SK-N-SH treated with all-trans-retinoic acid at 6 μM for 48 hours (cell line): Measurements from ENCODE around the gene TNS2.

Source experiments
- ATAC-seq: fragments of 200-7000 bp; cut with Tn5 transposase; 3 replicates; pipeline ENCODE4 v1.9.1; 2020; ENCODE audit warnings: mild to moderate bottlenecking, moderate library complexity
- ARNTL ChIP-seq: fragments of 450-650 bp; formaldehyde crosslinking; IDR thresholded peaks from 2 replicates; pipeline ENCODE4 v1.5.0; 2020; ENCODE audit warnings: low read depth, mild to moderate bottlenecking, moderate library complexity, borderline replicate concordance
- BACH2 ChIP-seq: fragments of 250-450 bp; sonication (Bioruptor Pico); IDR thresholded peaks from 2 replicates; pipeline ENCODE4 v1.9.0; 2021; ENCODE audit warnings: mild to moderate bottlenecking, borderline replicate concordance
- CSDC2 ChIP-seq: fragments of 250-450 bp; sonication (Bioruptor Pico); IDR thresholded peaks from 2 replicates; pipeline ENCODE4 v1.5.0; 2020; ENCODE audit warnings: mild to moderate bottlenecking, moderate library complexity
- ESRRG ChIP-seq: fragments of 250-450 bp; sonication (Bioruptor Pico); IDR thresholded peaks from 2 replicates; pipeline ENCODE4 v1.6.1; 2021; ENCODE audit warnings: mild to moderate bottlenecking
- GLIS3 ChIP-seq: fragments of 250-450 bp; sonication (Bioruptor Pico); IDR thresholded peaks from 2 replicates; pipeline ENCODE4 v1.5.0; 2020; ENCODE audit warnings: mild to moderate bottlenecking, moderate library complexity
- ISL1 ChIP-seq: fragments of 250-450 bp; sonication (Bioruptor Pico); IDR thresholded peaks from 2 replicates; pipeline ENCODE4 v2.1.2; 2022; ENCODE audit warnings: mild to moderate bottlenecking, moderate library complexity
- OSR1 ChIP-seq: fragments of 250-450 bp; sonication (Bioruptor Pico); IDR thresholded peaks from 2 replicates; pipeline ENCODE4 v1.8.0; 2022; ENCODE audit warnings: moderate library complexity, mild to moderate bottlenecking, inconsistent platforms
- SNAI2 ChIP-seq: fragments of 250-450 bp; sonication (Bioruptor Pico); IDR thresholded peaks from 2 replicates; pipeline ENCODE4 v1.5.0; 2020; ENCODE audit warnings: mild to moderate bottlenecking, moderate library complexity
- TCF4 ChIP-seq: fragments of 250-450 bp; sonication (Bioruptor Pico); IDR thresholded peaks from 2 replicates; pipeline ENCODE4 v1.8.0; 2021; ENCODE audit warnings: mild to moderate bottlenecking, moderate library complexity, borderline replicate concordance
- TOX ChIP-seq: fragments of 250-450 bp; sonication (Bioruptor Pico); IDR thresholded peaks from 2 replicates; pipeline ENCODE4 v1.8.0; 2021; ENCODE audit warnings: mild to moderate bottlenecking, moderate library complexity, borderline replicate concordance
- ZC3H10 ChIP-seq: fragments of 250-450 bp; sonication (Bioruptor Pico); IDR thresholded peaks from 2 replicates; pipeline ENCODE4 v1.5.1; 2021; ENCODE audit warnings: mild to moderate bottlenecking, moderate library complexity
- ZFP3 ChIP-seq: fragments of 250-450 bp; sonication (Bioruptor Pico); IDR thresholded peaks from 2 replicates; pipeline ENCODE4 v1.5.0; 2020; ENCODE audit warnings: mild to moderate bottlenecking, moderate library complexity
- TF ChIP-seq, protein P1 (sequence below): fragments of 250-450 bp; sonication (Bioruptor Pico); IDR thresholded peaks from 2 replicates; pipeline ENCODE4 v1.5.1; 2021; ENCODE audit warnings: mild to moderate bottlenecking, moderate library complexity
- TF ChIP-seq, protein P2 (sequence below): fragments of 250-450 bp; sonication (Bioruptor Pico); IDR thresholded peaks from 2 replicates; pipeline ENCODE4 v1.5.1; 2020; ENCODE audit warnings: low read depth, mild to moderate bottlenecking, moderate library complexity
- TF ChIP-seq, protein P3 (sequence below): fragments of 250-450 bp; sonication (Bioruptor Pico); IDR thresholded peaks from 2 replicates; pipeline ENCODE4 v1.5.0; 2020; ENCODE audit warnings: mild to moderate bottlenecking, moderate library complexity
- TF ChIP-seq, protein P4 (sequence below): fragments of 250-450 bp; sonication (Bioruptor Pico); IDR thresholded peaks from 2 replicates; pipeline ENCODE4 v1.8.0; 2021; ENCODE audit warnings: low read depth, mild to moderate bottlenecking, moderate library complexity, borderline replicate concordance
- TF ChIP-seq, protein P5 (sequence below): fragments of 250-450 bp; sonication (Bioruptor Pico); IDR thresholded peaks from 2 replicates; pipeline ENCODE4 v1.8.0; 2020; ENCODE audit warnings: mild to moderate bottlenecking, moderate library complexity, borderline replicate concordance

TNS2 gene

DNA sequence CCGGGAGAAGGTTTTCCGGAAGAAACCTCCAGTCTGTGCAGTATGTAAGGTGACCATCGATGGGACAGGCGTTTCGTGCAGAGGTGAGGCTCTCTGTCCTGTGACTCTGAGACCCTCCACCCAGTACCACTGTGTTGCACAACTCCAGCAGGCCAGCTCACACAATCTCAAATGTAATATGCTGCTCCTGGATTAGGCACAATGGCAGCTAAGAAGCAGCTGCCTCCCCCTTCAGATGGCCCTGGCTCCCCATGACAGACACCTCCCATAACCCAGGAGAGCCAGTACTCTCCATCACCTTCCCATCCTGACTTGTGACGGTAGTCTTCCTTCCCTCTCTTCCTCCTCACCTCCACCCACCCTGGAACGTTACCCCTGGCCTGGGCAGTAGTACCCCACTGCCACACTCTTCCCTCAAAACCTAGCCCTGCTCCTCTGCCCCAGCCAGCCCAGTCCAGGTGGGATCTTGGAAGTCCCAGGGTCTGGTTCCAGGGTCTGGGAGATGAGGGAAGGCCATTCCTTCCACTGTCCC, 2.1 kb downstream of the TNS2 start (continued):
- TF ChIP-seq, protein P1, sequence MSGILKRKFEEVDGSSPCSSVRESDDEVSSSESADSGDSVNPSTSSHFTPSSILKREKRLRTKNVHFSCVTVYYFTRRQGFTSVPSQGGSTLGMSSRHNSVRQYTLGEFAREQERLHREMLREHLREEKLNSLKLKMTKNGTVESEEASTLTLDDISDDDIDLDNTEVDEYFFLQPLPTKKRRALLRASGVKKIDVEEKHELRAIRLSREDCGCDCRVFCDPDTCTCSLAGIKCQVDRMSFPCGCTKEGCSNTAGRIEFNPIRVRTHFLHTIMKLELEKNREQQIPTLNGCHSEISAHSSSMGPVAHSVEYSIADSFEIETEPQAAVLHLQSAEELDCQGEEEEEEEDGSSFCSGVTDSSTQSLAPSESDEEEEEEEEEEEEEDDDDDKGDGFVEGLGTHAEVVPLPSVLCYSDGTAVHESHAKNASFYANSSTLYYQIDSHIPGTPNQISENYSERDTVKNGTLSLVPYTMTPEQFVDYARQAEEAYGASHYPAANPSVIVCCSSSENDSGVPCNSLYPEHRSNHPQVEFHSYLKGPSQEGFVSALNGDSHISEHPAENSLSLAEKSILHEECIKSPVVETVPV (CRISPR knock-in tag), result no peak
- no peak for TF ChIP-seq ISL1 (CRISPR knock-in tag)
- TF ChIP-seq ARNTL (CRISPR knock-in tag), result no peak
- no peak for TF ChIP-seq ZC3H10 (CRISPR knock-in tag)
- no peak for TF ChIP-seq GLIS3 (CRISPR knock-in tag)
- no peak for TF ChIP-seq OSR1 (CRISPR knock-in tag)
- TF ChIP-seq SNAI2 (CRISPR knock-in tag), result no peak
- TF ChIP-seq, protein P2, sequence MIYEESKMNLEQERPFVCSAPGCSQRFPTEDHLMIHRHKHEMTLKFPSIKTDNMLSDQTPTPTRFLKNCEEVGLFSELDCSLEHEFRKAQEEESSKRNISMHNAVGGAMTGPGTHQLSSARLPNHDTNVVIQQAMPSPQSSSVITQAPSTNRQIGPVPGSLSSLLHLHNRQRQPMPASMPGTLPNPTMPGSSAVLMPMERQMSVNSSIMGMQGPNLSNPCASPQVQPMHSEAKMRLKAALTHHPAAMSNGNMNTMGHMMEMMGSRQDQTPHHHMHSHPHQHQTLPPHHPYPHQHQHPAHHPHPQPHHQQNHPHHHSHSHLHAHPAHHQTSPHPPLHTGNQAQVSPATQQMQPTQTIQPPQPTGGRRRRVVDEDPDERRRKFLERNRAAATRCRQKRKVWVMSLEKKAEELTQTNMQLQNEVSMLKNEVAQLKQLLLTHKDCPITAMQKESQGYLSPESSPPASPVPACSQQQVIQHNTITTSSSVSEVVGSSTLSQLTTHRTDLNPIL (CRISPR knock-in tag), result no peak
- TF ChIP-seq TCF4 (CRISPR knock-in tag), result no peak
- no peak for TF ChIP-seq TOX (CRISPR knock-in tag)

DNA sequence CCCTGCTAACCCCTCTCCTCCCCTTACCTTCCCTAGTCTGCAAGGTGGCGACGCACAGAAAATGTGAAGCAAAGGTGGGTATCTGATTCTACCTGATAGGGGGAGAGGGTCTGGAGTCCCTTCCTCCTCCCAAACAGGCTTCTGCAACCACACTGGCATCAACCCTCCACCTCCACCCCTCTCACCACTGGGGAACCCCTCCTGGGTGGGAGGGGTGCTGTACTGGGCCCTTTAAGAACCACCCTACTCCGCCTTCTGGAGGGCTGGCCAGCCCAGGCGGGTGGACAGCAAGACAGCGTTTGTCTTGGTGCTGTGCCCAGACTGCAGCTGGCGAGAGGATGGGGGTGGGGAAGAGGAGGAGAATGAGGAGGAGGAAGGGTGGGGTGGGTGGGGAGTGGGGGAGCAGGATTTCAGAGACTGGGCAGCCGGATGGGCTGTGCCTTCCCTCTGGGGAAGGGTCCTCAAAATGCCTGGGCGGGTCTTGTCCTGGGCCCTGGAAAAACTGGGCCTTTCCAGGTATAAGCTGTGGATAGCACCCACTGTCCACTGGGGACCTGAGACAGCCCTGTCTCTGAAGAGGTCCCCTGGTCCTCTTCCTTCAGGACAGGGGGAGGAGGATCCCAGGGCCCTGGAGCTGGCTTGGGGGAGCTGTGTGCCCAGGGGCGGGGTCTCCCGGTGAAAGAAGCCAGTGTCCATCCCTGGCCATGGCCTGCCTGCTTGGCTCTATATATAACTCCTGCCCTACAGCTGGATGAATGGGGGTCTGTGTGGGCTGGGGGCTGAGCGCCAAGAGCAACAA, 2.8 kb downstream of the TNS2 start:
- peak; percentile 23 for ATAC-seq
- TF ChIP-seq, protein P3, sequence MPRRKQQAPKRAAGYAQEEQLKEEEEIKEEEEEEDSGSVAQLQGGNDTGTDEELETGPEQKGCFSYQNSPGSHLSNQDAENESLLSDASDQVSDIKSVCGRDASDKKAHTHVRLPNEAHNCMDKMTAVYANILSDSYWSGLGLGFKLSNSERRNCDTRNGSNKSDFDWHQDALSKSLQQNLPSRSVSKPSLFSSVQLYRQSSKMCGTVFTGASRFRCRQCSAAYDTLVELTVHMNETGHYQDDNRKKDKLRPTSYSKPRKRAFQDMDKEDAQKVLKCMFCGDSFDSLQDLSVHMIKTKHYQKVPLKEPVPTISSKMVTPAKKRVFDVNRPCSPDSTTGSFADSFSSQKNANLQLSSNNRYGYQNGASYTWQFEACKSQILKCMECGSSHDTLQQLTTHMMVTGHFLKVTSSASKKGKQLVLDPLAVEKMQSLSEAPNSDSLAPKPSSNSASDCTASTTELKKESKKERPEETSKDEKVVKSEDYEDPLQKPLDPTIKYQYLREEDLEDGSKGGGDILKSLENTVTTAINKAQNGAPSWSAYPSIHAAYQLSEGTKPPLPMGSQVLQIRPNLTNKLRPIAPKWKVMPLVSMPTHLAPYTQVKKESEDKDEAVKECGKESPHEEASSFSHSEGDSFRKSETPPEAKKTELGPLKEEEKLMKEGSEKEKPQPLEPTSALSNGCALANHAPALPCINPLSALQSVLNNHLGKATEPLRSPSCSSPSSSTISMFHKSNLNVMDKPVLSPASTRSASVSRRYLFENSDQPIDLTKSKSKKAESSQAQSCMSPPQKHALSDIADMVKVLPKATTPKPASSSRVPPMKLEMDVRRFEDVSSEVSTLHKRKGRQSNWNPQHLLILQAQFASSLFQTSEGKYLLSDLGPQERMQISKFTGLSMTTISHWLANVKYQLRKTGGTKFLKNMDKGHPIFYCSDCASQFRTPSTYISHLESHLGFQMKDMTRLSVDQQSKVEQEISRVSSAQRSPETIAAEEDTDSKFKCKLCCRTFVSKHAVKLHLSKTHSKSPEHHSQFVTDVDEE (CRISPR knock-in tag), result no peak
- TF ChIP-seq, protein P4, sequence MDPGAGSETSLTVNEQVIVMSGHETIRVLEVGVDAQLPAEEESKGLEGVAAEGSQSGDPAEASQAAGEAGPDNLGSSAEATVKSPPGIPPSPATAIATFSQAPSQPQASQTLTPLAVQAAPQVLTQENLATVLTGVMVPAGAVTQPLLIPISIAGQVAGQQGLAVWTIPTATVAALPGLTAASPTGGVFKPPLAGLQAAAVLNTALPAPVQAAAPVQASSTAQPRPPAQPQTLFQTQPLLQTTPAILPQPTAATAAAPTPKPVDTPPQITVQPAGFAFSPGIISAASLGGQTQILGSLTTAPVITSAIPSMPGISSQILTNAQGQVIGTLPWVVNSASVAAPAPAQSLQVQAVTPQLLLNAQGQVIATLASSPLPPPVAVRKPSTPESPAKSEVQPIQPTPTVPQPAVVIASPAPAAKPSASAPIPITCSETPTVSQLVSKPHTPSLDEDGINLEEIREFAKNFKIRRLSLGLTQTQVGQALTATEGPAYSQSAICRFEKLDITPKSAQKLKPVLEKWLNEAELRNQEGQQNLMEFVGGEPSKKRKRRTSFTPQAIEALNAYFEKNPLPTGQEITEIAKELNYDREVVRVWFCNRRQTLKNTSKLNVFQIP (CRISPR knock-in tag), result no peak
- no peak for TF ChIP-seq ZC3H10 (CRISPR knock-in tag)
- no peak for TF ChIP-seq ESRRG (CRISPR knock-in tag)
- TF ChIP-seq BACH2 (CRISPR knock-in tag), result no peak
- no peak for TF ChIP-seq OSR1 (CRISPR knock-in tag)
- no peak for TF ChIP-seq SNAI2 (CRISPR knock-in tag)

DNA sequence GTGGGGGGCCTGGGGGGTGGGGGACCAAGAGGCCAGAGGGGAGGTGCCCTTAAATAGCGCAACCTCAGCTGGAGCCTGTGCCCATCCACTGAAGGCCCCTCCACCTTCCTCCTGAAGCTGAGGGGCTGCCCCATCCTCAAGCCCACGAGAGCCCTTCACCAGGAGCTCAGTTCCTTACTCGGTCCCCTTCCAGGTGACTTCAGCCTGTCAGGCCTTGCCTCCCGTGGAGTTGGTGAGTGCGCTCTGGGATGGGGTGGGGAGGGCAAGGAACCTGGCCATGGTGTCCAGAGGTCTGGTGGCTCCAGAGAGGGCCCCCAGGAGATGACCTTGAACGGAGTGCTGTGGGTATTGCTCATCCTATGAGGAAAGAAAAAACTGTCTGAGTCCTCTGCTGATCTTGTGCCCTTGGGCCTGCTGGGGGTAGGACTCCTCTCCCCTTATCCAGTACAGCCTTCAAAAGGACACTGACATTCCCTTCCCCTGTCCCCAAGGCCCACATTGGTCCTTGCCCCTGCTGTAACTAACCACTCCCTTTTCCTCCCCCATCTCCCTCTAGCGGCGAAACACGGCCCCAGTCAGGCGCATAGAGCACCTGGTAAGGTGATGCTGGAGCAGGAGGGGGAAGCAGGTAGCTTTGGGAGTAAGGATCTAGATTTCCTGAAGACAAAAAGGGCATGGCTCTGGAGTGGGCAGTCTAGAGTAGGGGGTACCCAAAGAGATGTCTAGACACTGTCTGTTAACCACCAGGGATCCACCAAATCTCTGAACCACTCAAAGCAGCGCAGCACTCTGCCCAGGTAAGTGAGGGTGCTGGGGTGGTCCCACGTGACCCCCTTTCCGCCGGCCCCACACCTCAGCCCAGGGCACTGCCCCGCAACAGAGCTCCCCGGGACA, 3.6 kb downstream of the TNS2 start:
- ATAC-seq, result peak; percentile 10
- TF ChIP-seq OSR1 (CRISPR knock-in tag), result no peak
- TF ChIP-seq, protein P5, sequence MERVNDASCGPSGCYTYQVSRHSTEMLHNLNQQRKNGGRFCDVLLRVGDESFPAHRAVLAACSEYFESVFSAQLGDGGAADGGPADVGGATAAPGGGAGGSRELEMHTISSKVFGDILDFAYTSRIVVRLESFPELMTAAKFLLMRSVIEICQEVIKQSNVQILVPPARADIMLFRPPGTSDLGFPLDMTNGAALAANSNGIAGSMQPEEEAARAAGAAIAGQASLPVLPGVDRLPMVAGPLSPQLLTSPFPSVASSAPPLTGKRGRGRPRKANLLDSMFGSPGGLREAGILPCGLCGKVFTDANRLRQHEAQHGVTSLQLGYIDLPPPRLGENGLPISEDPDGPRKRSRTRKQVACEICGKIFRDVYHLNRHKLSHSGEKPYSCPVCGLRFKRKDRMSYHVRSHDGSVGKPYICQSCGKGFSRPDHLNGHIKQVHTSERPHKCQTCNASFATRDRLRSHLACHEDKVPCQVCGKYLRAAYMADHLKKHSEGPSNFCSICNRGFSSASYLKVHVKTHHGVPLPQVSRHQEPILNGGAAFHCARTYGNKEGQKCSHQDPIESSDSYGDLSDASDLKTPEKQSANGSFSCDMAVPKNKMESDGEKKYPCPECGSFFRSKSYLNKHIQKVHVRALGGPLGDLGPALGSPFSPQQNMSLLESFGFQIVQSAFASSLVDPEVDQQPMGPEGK (CRISPR knock-in tag), result no peak
- TF ChIP-seq, protein P4 (CRISPR knock-in tag), result no peak
- TF ChIP-seq GLIS3 (CRISPR knock-in tag), result no peak
- TF ChIP-seq SNAI2 (CRISPR knock-in tag), result no peak
- TF ChIP-seq CSDC2 (CRISPR knock-in tag), result no peak
- no peak for TF ChIP-seq TCF4 (CRISPR knock-in tag)
- no peak for TF ChIP-seq ZFP3 (CRISPR knock-in tag)
- TF ChIP-seq TOX (CRISPR knock-in tag), result no peak
- no peak for TF ChIP-seq ESRRG (CRISPR knock-in tag)
- TF ChIP-seq, all 23 proteins: peak for 0
